Activated effector memory CD4-positive, alpha-beta T cell treated with Interleukin-2 at 50 U/mL for 16 hours (primary cell): ENCODE data around the gene ENO3.
A peak's percentile ranks its signal among the peaks of the same experiment; 100 is the strongest.

ENCODE experiments used
- DNase-seq: peaks from one replicate; pipeline ENCODE4 v3.0.0-alpha.2; 2020

Gene ENO3

GRCh38 chr17:4938069-4938491 lies 12.8 kb upstream of the ENO3 start:
- DNase-seq, result no peak

GRCh38 chr17:4938688-4939545 lies 12.0 kb upstream of the ENO3 start:
- DNase-seq, result no peak

GRCh38 chr17:4939546-4939795 lies 11.4 kb upstream of the ENO3 start:
- DNase-seq, result no peak

GRCh38 chr17:4939796-4940554 lies 10.9 kb upstream of the ENO3 start, which contains the start of the genes RNF167 and SLC25A11:
Gene RNF167, plus strand, starts transcription at chr17:4940268. Its CDS starts 642 bp downstream, at chr17:4940910.
Gene SLC25A11, minus strand, starts transcription at chr17:4940046. Its CDS starts 136 bp downstream, at chr17:4939910.
- peak; percentile 98 for DNase-seq

GRCh38 chr17:4940555-4941318 lies 10.2 kb upstream of the ENO3 start:
- peak; percentile 43 for DNase-seq

- no peak for DNase-seq
These were observed 9.7 kb upstream of the ENO3 start for GRCh38 chr17:4941319-4941610.

- no peak for DNase-seq
These were observed 8.0 kb upstream of the ENO3 start for GRCh38 chr17:4942760-4943508.

- DNase-seq, result peak; percentile 43
These were observed 6.8 kb upstream of the ENO3 start for GRCh38 chr17:4944163-4944553.

GRCh38 chr17:4944554-4945175 lies 6.3 kb upstream of the ENO3 start:
- DNase-seq, result no peak

- peak; percentile 72 for DNase-seq
These were observed 5.6 kb upstream of the ENO3 start for GRCh38 chr17:4945176-4945943.

GRCh38 chr17:4945944-4946280 lies 5.0 kb upstream of the ENO3 start:
- DNase-seq, result no peak

- DNase-seq, result no peak
These were observed 4.5 kb upstream of the ENO3 start for GRCh38 chr17:4946312-4946976.

- DNase-seq, result no peak
These were observed 3.9 kb upstream of the ENO3 start for GRCh38 chr17:4947010-4947410.

GRCh38 chr17:4947411-4948165 lies 3.3 kb upstream of the ENO3 start:
- DNase-seq, result peak; percentile 65

GRCh38 chr17:4948166-4948930 lies 2.6 kb upstream of the ENO3 start, which contains the start of gene PFN1:
Gene PFN1, minus strand, starts transcription at chr17:4948530. Its CDS starts 136 bp downstream, at chr17:4948394.
- DNase-seq, result peak; percentile 89

GRCh38 chr17:4948931-4949320 lies 2.0 kb upstream of the ENO3 start:
- peak; percentile 67 for DNase-seq

GRCh38 chr17:4949321-4950074 lies 1.4 kb upstream of the ENO3 start:
- DNase-seq, result peak; percentile 68

GRCh38 chr17:4950075-4950745 lies 709 bp upstream of the ENO3 start:
- DNase-seq, result peak; percentile 51
